ENCODE results near the gene CALCOCO1.
"Not testable (repeated sequence)": the region's sequence is repeated elsewhere in the genome, so short reads cannot be mapped to it uniquely, and the experiment has no call there.

CALCOCO1 gene

DNA sequence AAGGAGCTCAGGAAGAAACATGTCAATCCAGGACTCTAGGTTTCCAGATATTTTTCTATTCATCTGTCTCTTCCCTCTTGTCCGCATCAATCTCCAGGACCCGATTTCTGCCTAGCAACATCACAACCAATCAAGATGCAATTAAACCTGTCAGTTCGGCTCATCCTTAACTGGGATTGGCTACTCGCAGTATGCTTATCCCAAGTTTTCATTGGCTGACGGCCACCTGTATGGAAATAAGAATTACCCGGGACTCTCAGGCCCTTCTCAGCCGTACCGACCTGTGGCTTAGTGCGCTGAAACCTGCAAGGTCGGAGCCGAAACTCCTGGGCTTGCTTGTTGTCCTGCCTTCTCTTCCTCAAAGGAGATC, 31.0 kb downstream of the CALCOCO1 start:
- peak; percentile 24 for DNase-seq

DNA sequence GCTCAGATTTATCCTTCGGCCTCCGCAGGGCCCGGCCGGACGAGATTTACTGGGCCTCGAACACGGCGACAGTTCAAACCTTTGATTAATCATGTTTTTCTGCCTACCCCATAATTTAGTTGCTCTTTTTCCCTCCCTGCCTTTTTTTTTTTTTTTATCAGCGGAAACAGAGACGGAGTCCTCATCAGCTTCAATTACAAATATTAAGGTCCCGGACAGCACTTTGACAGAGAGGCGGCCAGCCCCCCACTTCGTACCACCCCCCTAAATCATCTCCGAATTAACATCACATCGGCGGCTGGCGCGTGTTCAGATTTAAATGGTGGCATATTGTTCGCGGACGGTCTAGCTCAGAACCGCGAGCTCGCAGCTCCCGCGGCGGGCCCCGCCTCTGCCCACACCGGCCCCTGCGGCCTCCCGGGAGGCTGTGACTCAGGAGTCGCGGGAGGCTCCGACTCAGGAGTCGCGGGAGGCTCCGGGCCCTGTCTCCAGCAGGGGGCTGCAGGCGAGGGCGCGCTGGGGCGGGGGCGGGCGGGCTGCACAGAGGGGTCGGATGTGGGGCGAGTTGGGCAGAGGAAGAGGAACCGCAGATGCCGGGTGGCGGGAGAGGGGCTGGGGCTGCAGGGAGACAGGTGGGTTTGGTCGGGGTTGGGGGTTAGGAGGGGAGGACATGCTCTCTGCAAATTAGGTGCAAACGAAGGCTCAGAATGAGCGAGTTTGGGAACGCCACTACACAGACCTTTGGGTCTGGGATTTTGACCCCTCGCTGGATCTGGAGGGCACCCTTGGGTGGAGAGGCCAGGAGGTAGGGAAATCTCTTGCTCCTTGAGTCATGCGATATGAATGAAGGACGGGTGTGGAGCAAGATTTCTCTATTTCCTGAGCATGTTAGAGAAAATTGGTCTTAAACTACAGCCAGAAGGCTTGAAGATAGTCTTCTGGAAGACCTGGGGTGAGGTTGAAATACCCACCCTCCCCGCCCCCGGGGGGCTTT, 31.8 kb downstream of the CALCOCO1 start:
- DNase-seq, result peak; percentile 67

DNA sequence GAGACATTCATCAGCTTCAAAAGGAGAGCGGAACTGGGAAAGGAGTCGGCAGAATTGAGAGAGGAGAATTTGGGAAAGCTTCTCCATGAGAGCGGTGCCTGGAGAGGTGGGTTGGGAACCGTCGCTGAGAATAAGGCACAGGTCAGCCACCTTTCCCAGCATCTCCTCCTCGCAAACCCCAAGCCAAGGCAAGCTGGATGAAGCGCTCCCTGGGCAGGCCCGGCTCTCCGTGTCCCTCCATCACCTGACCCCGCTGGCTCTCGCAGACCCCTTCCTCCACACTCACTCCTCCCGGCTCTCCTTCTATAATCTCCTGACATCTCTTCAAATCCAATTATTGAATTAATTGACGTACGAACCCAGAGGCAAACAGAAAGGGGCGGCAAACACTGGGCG, 32.5 kb downstream of the CALCOCO1 start:
- DNase-seq, result no peak

DNA sequence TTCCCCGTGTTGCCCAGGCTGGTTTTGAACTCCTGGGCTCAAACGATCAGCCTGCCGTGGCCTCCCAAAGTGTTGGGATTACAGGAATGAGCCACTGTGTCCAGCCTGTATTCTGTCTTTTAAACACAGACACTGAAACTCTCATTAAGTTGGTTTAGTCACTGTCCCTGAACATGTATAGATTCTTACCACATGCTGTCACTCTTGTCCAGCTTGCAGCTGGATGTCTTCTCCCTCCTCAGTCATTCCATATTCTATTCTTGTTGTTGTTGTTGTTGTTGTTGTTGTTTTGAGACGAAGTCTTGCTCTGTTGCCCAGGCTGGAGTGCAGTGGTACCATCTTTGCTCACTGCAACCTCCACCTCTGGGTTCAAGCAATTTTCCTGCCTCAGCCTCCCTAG, 39.1 kb downstream of the CALCOCO1 start:
- no peak for DNase-seq

DNA sequence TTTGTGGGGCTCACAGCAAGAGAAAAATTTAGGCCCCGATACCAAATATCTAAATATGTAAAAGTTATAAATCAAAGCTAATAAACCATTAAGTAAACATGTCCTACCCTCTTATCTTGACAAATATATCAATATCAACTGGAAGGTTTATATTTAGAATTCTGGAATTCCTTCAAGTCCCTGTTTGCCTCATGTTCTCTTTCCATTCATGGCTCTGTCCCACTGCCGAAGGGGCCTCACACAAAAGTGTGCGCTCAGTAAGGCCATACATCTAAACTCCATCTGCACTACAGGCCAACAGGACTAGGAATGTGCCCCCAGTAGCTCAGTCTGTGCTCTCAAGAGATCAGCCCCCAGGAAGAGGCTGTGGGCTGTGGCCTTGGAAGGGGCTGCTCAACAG, 40.8 kb downstream of the CALCOCO1 start:
- DNase-seq, result no peak

DNA sequence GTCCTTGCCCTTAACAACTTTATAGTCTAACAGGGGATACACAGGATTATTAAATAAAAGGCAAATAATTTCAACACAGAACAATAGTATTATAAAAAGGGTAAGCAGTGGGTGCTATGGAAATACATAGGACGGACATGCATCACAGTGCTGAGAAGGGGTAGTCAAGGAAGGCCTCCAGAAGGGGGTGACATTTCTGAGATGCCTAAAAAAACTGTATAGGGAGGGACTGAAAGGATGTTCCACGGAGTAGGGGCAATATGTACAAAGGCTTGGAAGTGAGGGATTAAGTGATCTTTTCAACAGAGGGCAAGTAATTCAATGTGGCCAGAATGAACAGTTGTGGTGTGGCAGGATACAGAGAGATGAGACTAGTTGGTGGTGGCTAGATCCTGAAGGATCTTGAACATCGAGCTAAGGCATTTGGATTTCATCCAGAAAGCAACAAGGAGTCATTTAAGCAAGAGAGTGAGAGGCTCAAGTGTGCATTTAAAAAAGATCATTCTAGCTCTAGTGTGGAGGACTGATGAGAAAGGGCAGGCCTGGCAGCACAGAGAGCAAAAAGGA, 42.5 kb downstream of the CALCOCO1 start:
- DNase-seq, result no peak

DNA sequence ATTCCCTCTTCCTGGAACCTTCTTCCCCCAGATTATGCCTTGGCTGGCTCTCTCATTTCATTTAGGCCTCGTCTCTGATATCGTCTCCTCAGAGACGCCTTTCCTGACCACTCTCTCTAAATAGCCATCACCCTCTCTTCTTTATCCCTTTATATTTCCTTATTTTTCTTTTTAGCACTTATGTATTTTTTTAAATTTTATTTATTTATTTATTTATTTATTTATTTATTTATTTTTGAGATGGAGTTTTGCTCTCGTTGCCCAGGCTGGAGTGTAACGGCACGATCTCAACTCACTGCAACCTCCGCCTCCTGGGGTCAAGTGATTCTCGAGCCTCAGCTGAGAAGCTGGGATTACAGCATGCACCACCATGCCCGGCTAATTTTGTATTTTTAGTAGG, 43.3 kb downstream of the CALCOCO1 start:
- DNase-seq, result no peak

DNA sequence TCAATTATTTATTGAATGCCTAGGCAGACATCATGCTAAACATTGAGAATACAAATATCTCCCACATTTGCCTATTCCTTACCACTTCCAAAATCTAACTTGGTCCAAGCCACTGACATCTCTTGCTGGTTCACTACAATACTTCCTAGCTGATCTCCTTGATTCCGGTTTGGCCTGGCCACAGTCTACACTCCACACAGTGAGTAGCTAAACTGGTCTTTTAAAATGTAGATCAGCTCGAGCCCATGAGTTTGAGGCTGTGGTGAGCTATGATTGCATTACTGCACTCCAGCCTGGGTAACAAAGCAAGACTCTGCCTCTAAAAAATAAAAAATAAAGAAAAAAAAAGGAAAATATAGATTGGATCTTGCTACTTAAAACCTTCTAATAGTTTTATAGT, 43.8 kb downstream of the CALCOCO1 start:
- no peak for DNase-seq

DNA sequence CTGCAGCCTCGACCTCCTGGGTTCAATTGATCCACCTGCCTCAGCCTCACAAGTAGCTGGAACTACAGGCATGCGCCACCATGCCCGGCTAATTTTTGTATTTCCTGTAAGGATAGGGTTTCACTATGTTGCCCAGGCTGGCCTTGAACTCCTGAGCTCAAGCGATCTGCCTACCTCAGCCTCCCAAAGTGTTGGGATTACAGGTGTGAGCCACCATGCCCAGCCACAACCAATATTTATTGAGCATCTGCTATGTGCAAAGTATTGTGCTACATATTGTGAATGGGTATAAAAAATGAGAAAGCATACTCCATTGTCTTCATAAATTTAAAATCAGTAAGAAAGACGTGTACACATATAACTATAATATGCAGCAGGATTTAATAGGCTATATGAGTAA, 47.2 kb downstream of the CALCOCO1 start:
- DNase-seq, result not testable (repeated sequence)

DNA sequence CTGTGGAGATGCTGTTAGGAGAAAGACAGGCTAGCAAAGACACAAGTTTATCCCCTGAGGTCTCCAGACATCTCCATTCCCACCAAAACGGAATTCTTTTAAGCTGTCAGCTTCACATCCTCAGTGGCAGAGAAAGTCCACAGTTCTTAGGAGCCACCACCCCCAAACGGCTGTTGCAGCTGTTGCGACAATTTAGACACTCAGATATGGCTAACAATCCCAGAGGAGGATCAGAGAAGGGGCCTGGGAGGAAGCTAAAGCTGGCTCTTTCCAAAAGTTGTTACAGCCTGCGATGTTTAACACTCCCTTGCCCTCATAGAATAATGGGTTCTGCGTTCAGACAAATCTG, 49.5 kb downstream of the CALCOCO1 start:
- no peak for DNase-seq

DNA sequence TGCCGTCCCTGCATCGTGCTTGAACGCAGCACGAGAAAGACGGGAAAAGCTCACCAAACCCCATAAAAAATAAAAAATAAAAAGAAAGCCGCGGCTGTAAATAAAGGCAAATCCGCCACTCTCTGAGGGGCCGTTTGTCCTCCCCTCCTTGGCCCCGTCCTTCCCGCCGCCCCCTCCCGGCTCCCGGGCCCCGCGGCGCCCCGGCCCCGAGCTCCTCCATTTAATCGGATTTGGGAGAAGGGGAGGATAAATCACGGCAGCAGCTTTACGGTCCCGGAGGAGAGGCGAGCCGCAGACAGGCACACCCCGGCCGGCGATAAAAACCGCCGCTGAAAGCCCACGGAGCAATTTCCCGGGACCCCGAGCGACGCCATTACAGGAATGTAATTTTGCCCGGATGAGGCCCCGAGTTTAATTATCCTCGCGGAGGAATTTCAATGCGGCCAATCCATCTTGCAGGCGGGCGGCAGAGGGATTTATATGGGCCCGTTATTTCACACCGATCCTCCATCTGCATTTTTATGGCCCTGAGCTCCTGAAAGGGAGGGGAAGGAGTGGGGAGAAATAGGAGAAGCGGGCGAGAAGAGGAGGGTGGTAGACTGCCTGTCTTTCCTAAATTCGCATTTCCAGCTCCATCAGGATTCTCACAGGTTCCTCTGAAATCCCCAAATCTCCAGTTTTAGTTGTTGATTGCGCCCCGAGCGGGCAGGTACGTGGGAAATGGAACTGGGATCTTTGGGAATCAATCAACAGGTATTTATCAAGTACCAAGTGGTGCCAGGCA, 50.0 kb downstream of the CALCOCO1 start:
- DNase-seq, result peak; percentile 16

DNA sequence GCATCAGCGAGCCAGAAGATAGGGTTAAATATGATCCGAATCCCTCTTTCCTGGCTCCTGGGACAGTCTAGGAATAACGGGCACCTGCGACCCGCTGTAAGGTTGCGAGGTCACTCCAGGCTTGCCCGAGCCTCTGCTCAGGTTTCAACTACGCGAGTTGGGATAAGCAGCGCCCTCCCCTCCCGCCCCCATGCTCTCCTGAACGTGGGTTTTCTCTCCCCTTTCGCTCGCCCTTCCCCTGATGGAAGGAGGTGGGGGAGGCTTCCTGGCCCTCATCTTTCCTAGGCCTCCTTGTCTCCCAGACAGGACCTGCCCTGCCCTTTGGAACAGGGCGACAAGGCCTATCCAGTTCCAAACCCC, 50.6 kb downstream of the CALCOCO1 start:
- DNase-seq, result peak; percentile 43

DNA sequence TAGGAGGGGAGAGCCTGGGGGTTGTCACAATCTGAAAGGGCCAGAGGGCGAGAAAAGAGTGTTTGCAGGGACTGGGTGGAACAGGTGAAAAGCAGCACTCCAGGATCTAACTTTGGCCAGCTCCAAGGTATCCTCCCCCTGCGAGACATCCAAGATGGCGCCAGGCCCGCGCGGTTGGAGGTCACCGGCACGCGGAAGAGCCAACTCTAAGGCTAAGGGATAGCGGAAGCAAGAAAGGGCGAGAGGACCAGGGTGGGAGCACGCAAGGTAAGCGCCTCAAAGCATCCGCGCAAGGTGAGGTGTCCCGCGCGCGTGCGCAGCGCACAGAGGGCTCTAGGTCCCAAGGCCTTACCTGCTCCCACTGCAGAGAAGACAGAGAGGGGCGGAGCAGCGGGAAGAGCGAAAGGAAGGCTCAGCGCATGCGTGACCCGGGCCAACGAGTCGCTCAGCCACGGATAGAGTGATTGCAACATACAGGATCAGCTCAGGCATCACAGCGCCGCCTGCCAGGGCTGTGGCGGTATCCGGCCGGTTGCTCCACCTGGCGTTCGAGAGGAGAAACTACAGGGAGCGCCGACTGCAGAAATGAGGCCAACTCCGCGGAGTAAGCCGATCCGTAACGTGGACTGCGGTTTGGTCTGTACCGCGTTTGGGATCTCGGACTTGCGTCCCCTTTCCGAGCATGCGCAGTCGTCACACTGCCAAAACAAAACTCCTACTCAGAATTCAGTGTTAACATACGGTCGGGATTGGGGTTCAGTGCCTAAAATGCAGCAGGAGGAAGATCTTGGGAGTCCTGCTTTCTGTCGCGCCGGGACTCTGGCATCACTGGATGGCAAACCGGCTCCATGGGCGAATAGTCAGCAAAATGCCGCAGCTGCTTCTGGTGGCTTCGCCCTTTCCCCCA, 51.3 kb downstream of the CALCOCO1 start, which contains the start of gene ATP5MC2:
Gene ATP5MC2 (minus strand): TSS at position 383 of the 907 bp plus-strand sequence. CDS start 3,469 bp downstream, outside the sequence.
- peak; percentile 98 for DNase-seq

DNA sequence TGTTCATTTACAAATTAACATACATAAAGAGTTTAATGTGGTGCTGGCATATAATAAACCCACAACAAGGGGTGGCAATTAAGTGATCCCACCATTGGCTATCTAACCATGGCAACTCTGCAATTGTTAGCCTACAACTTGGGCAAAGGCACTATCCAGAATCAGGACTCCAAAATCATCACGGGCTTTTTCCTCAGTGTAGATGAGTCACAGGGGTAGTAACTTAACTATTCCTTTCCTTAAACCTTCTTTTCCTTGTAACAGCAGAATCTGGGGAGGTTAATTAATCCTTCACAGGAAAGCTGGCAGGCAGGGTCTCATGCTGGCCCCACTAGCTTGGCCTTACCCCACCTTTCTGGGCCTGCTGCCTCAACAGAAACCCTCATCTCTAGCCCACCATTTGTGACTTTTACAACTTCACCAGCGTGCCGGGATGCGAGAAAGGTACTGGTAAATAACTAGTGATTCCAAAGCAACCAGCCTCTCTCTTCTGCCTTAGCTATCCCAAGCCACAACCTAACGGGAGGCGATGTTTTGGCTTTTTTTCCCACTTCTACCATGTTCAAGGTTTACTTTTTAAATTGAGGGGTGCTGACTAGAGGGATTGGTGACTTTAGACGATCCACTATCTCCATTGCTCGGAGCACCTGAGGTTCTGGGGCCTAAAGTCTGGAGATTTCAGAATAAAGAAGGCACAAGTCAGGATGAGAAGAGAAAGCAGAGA, 52.1 kb downstream of the CALCOCO1 start:
- DNase-seq, result peak; percentile 15

DNA sequence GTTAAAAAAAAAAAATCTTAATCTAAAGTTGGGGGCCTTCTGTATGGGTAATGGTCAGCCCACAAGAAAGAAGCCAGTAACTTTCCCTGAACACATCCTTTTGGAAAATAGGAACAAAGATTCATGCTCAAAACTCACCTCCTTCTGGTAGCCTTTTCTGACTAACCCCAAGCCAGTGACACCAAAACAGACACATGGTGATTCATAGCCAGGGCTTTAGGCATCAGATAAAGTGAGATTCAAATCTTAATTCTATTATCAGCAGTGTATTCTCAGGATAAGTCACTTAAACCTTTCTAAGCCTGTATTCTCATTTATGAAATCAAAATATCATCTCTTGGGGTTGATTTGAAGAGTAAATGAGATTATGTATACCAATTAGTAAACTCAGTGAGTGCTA, 56.3 kb downstream of the CALCOCO1 start:
- DNase-seq, result no peak

DNA sequence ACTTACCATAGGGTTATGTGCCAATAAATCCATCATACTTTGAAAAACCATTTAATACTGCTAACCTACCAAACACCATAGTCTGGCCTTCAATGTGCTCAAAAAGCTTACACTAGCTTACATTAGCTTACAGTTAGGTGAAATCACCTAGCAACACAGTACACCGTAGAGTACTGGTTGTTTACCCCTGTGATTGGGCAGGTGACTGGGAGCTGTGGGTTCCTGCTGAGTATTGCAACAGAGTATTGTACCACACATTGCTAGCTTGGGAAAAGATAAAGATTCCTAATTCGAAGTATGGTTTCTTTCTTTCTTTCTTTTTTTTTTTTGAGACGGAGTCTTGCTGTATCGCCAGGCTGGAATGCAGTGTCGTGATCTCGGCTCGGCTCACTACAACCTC, 56.9 kb downstream of the CALCOCO1 start:
- no peak for DNase-seq

DNA sequence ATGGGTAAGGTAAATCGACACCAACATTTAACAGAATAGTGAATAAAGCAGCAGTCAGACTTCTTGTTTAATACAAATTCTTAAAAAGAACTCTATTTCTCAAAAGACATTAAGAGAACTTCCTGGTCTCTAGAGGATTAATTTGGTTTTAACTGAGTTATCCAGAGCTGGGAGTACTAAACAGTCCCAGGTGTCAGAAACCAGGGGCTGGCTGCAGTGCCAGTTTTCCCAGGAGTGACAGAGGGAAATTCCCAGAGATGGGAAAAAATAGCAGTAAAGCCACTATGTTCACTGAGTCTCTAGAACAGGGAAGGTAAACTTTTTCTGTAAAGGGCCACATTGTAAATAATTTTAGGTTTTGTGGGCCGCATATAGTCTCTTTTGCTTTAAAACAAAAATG, 60.2 kb downstream of the CALCOCO1 start:
- DNase-seq, result no peak

DNA sequence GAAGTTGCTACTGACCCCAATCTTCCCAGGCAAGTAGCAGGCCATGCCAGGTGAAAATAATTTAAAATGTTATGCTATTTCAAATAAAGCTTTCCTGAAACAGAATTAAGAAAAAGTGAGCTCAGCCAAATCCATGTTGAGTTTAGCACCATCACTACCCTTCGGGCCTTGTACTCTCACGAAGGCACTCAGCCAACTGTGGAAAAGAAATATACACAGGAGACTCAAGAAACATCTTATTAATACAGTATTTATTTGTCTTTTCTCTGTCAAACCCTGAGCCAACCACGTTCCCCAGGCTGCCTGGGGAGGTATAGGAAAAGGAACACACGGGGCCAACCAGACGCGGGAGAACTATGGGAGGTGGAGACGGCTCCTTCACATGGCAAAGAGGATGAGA, 62.3 kb downstream of the CALCOCO1 start:
- no peak for DNase-seq

DNA sequence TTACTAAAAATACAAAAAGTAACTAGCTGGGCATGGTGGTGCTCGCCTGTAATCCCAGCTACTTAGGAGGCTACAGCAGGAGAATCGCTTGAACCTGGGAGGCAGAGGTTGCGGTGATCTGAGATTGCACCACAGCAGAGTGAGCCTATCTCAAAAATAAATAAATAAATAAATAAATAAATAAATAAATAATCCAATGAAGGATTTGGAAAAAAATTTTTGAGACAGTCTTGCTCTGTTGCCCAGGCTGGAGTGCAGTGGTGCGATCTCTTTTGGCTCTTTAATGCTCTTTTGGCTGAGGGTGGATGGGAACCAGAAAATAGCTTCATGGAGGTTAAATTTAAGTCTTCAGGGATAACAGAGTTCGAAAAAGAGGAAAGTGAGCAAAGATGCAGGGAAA, 63.1 kb downstream of the CALCOCO1 start:
- no peak for DNase-seq

DNA sequence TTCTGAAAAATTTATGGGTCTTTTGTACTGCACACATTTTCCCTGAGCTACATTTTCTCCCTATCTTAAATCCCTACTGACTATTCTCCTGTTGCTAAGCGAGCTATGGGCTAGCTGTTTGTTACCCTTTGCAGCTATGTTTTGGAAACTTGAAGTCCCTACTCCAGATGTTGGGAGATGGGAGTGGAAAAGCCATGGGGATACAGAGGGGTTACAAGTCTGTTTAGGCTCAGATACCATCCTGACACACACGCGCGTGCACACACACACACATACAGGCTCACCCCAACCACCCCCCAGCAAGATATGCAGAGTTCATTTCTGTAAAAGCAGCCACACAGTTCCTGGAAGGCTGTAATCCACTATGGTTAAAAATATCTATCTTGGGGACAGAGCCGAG, 67.2 kb downstream of the CALCOCO1 start:
- DNase-seq, result no peak

DNA sequence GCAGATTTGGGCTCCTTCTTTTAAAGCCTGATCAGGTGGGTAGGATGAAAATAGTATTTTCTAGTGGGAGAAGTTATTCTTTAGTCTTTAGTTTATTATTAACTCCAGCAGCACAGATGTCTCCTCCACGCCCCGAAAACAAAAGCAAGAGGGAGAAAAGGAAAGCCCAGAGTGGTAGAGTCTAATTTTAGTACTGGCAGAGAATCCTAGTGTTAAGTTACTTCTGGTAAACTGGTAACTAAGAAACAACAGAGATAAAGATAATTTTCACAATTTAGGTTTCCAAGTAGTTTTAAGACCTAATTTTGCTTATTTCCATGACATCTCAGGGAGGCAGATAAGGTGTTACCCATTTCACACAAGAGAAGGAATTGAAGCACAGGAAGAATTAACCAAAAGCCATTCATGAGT, 67.7 kb downstream of the CALCOCO1 start:
- DNase-seq, result no peak

DNA sequence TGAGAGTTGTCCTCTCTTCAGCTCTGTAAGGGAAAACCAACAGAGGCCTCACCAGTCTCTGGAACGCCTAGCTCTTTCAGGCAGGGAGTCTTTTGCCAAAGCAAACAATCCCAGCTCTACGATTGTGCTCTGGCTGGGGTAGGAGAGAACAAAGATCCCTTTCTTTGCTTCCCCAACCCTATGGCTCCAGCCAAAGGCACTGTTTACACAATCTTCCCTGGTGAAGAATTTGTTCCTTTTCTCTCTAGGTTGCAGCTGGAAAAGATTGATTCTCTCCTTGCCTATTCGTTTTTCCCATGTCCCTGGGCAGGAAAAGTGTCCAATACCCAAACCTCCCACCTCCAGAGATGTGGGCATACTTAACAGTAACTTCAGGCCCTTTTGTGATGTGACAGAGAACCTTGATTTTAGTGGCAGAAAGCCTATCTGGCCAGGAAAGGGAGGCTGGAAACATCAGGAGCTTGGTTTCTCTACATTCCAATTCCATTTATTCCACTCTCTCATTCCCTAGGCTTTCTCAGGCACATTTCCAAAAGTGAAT, 68.2 kb downstream of the CALCOCO1 start:
- DNase-seq, result no peak

All from stimulated activated CD4-positive, alpha-beta T cell treated with anti-CD3 and anti-CD28 coated beads, Interleukin-15, amount 100 ng/mL, for 24 hours (primary cell).